NT2/D1 (cell line): Measurements from ENCODE around the gene CPLANE1.

Experiments
- DNase-seq: peaks from one replicate; pipeline ENCODE4 v3.0.0-alpha.2; 2011; ENCODE audit warnings: low read depth, low spot score
- H3K27me3 ChIP-seq: 2 replicates; pipeline ENCODE4 v1.6.0; 2011; ENCODE audit warnings: mild to moderate bottlenecking; ENCODE audit not compliant: insufficient read length, insufficient read depth
- H3K36me3 ChIP-seq: 2 replicates; pipeline ENCODE4 v1.6.1; 2011; ENCODE audit warnings: mild to moderate bottlenecking, low read length, mixed read lengths; ENCODE audit not compliant: insufficient read depth, insufficient read length
- H3K4me1 ChIP-seq: 2 replicates; pipeline ENCODE4 v1.5.1; 2011; ENCODE audit not compliant: insufficient read depth, insufficient read length
- H3K4me3 ChIP-seq: 2 replicates; pipeline ENCODE4 v1.5.1; 2011; ENCODE audit warnings: low read depth; ENCODE audit not compliant: insufficient read length
- H3K9ac ChIP-seq: 2 replicates; pipeline ENCODE4 v1.6.0; 2011; ENCODE audit warnings: low read depth; ENCODE audit not compliant: insufficient read length
- H3K9me3 ChIP-seq: 2 replicates; pipeline ENCODE4 v1.5.1; 2011; ENCODE audit warnings: mild to moderate bottlenecking, low read length; ENCODE audit not compliant: insufficient read depth
- SUZ12 ChIP-seq: IDR thresholded peaks from 2 replicates; pipeline ENCODE4 v1.6.1; 2011; ENCODE audit not compliant: insufficient read length, insufficient read depth; ENCODE audit errors: extremely low read depth
- YY1 ChIP-seq: IDR thresholded peaks from 2 replicates; pipeline ENCODE4 v1.6.1; 2011; ENCODE audit not compliant: insufficient read length, insufficient read depth
- ZNF274 ChIP-seq: IDR thresholded peaks from 2 replicates; pipeline ENCODE4 v1.6.1; 2011; ENCODE audit warnings: mild to moderate bottlenecking, low read depth, low read length

The CPLANE1 gene

GRCh38 chr5:37189355-37189754, 59.8 kb downstream of the CPLANE1 start:
- Histone ChIP-seq H3K9me3 (no peaks in the 10 kb centered on the region), H3K4me1 (no peaks in the 10 kb centered on the region), H3K4me3 (no peak overlapping the region), H3K27me3 (no peaks in the 10 kb centered on the region), H3K36me3 (peaks cover 20% of the 10 kb centered on the region), H3K9ac (no peak overlapping the region)
- TF ChIP-seq YY1 = no peak
- TF ChIP-seq ZNF274 = no peak
- TF ChIP-seq SUZ12 = no peak
- DNase-seq = no peak

DNA sequence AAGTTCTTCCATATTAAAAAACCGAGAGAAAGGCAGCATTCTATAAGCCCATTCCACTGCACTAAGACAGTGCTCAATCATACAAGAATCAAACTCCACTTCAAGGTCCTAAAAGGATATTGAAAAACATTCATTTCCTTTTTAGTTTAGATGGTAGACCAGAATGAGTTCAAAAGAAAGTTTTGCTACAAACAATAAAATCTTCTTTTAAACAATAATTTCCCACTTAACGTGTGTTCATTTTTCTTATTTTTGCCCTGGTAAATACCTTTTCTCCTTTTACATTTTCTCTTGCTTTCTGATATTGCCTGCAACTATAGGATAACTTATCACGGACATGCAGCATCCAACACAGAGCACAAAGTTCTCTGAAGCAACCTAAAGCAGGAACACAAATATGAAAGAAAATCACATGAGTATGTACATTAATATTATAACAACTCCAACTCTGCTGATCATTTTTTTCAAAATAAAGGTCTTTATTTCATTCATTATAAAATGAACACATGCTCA, 61.7 kb downstream of the CPLANE1 start:
- H3K36me3 ChIP-seq = peaks cover 30% of the 10 kb centered on the region
- DNase-seq = no peak
- no peaks in the 10 kb centered on the region for H3K4me1 ChIP-seq
- H3K9ac ChIP-seq = no peak overlapping the region
- H3K9me3 ChIP-seq = no peaks in the 10 kb centered on the region
- TF ChIP-seq ZNF274 (no peak), YY1 (no peak), SUZ12 (no peak)
- no peaks in the 10 kb centered on the region for H3K27me3 ChIP-seq
- no peak overlapping the region for H3K4me3 ChIP-seq

GRCh38 chr5:37184748-37185364, 64.3 kb downstream of the CPLANE1 start:
- no peaks in the 10 kb centered on the region for H3K9me3 ChIP-seq
- H3K4me1 ChIP-seq = no peaks in the 10 kb centered on the region
- H3K9ac ChIP-seq = no peak overlapping the region
- H3K27me3 ChIP-seq = no peaks in the 10 kb centered on the region
- H3K4me3 ChIP-seq = no peak overlapping the region
- peaks cover 27% of the 10 kb centered on the region for H3K36me3 ChIP-seq
- DNase-seq = no peak
- no peak for TF ChIP-seq ZNF274
- TF ChIP-seq SUZ12 = no peak
- TF ChIP-seq YY1 = no peak

DNA sequence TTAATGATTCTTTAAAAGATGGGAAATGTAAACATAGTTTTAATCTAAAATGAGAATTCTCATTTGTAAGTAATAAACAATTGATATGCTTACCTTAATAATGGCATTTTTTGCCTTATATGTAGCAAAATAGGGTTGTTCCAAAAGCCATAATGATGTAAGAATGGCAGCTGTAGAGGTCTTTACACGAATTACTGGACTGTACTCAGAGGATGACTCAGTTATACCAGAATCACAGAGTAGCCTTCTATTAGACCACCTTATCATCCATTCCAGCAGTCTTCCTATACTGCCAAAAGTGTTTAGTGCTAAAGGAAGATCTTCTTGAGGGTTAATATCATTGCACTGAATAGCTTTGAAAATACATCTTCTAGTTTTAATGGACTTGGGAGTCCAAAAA, 66.5 kb downstream of the CPLANE1 start:
- no peaks in the 10 kb centered on the region for H3K4me1 ChIP-seq
- H3K9ac ChIP-seq = no peak overlapping the region
- no peak overlapping the region for H3K4me3 ChIP-seq
- TF ChIP-seq ZNF274 = no peak
- no peak for TF ChIP-seq SUZ12
- no peak for TF ChIP-seq YY1
- no peaks in the 10 kb centered on the region for H3K27me3 ChIP-seq
- no peak for DNase-seq
- peaks cover 32% of the 10 kb centered on the region for H3K36me3 ChIP-seq
- H3K9me3 ChIP-seq = no peaks in the 10 kb centered on the region

DNA sequence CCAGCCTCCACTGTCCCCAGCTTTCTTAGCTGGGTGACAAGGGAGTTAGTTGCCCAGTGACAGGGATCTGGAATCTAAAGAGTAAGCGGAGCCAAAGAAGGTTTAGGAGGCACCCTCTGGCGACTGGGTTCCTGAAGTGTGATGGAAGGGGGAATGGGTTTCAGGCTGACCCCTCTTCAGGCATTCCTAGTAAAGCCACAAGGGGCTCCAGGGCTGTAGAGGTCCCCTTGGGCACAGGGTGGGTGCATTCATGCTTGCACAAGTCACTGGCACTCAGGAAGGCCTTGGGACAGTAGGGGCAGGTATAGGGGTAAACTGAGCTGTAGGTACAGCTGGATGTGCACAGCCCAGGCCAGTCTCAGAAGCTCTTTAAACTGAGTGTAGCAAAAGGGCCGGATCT, 74.2 kb downstream of the CPLANE1 start:
- Histone ChIP-seq H3K4me1 (no peaks in the 10 kb centered on the region), H3K27me3 (no peaks in the 10 kb centered on the region), H3K4me3 (no peak overlapping the region), H3K36me3 (peaks cover 64% of the 10 kb centered on the region), H3K9ac (no peak overlapping the region), H3K9me3 (no peaks in the 10 kb centered on the region)
- no peak for DNase-seq
- TF ChIP-seq YY1 (no peak), ZNF274 (no peak), SUZ12 (no peak)

DNA sequence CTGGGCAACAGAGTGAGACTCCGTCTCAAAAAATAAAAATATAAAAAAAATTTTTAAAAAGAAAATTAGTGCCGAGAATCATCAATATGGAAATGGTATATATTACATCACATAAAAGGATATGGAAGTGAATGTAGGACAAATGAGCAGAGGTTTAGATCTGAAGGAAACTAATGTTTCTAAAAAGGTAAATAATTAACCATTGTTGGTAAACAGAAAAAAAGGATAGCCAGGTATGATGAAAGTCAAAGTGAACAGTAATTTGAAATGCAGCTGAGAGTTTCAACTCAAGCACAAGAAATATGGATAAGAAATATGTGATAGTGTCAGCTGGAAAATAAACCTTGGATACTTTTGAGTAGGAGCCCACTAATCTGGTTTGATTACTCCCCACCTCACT, 76.2 kb downstream of the CPLANE1 start:
- H3K4me1 ChIP-seq = no peaks in the 10 kb centered on the region
- no peaks in the 10 kb centered on the region for H3K9me3 ChIP-seq
- H3K9ac ChIP-seq = no peak overlapping the region
- peaks cover 73% of the 10 kb centered on the region for H3K36me3 ChIP-seq
- no peak overlapping the region for H3K4me3 ChIP-seq
- no peak for DNase-seq
- TF ChIP-seq SUZ12 (no peak), YY1 (no peak), ZNF274 (no peak)
- H3K27me3 ChIP-seq = no peaks in the 10 kb centered on the region

GRCh38 chr5:37170856-37171255, 78.3 kb downstream of the CPLANE1 start:
- no peaks in the 10 kb centered on the region for H3K27me3 ChIP-seq
- TF ChIP-seq YY1 (no peak), SUZ12 (no peak)
- H3K4me3 ChIP-seq = no peak overlapping the region
- no peak overlapping the region for H3K9ac ChIP-seq
- H3K9me3 ChIP-seq = no peaks in the 10 kb centered on the region
- no peaks in the 10 kb centered on the region for H3K4me1 ChIP-seq
- peaks cover 66% of the 10 kb centered on the region for H3K36me3 ChIP-seq
- no peak for DNase-seq

GRCh38 chr5:37166197-37166596, 83.0 kb downstream of the CPLANE1 start:
- Histone ChIP-seq H3K9me3 (no peaks in the 10 kb centered on the region), H3K36me3 (peaks cover 54% of the 10 kb centered on the region), H3K9ac (no peak overlapping the region), H3K4me1 (no peaks in the 10 kb centered on the region), H3K27me3 (no peaks in the 10 kb centered on the region), H3K4me3 (no peak overlapping the region)
- TF ChIP-seq YY1 (no peak), ZNF274 (no peak), SUZ12 (no peak)
- DNase-seq = no peak
